ENCODE measurements around the gene PRND.
"Not testable (repeated sequence)": the region's sequence is repeated elsewhere in the genome, so short reads cannot be mapped to it uniquely, and the experiment has no call there.

Gene PRND

GRCh38 chr20:4722571-4722970, 862 bp downstream of the PRND start:
- DNase-seq, result no peak

GRCh38 chr20:4722993-4723392, 1.3 kb downstream of the PRND start:
- H3K27ac ChIP-seq, result no peak overlapping the region
- DNase-seq, result no peak
- in situ Hi-C loops (cut with HindIII; ENCODE audit: low pct_ligation_motif_present, low sequenced_read_pairs), result no loop called here
- H3K4me3 ChIP-seq (ENCODE audit: low read depth, low read length), result no peak overlapping the region
- H3K36me3 ChIP-seq (replicated peaks), result no peaks in the 10 kb centered on the region
- H3K27me3 ChIP-seq (replicated peaks), result no peaks in the 10 kb centered on the region
- no peak for TF ChIP-seq CTCF (IDR thresholded peaks at IDR 0.05; ENCODE audit: low read depth, low read length, missing control alignments)

More at GRCh38 chr20:4722571-4722970, 862 bp downstream of the PRND start:
- H3K36me3 ChIP-seq (replicated peaks), result no peaks in the 10 kb centered on the region
- in situ Hi-C loops (cut with HindIII; ENCODE audit: low pct_ligation_motif_present, low sequenced_read_pairs), result no loop called here
- H3K27ac ChIP-seq, result no peak overlapping the region
- H3K27me3 ChIP-seq (replicated peaks), result no peaks in the 10 kb centered on the region
- TF ChIP-seq CTCF (IDR thresholded peaks at IDR 0.05; ENCODE audit: low read depth, low read length, missing control alignments), result no peak
- H3K4me3 ChIP-seq (ENCODE audit: low read depth, low read length), result no peak overlapping the region

- H3K4me3 ChIP-seq (ENCODE audit: low read depth, low read length); DNase-seq; in situ Hi-C loops (cut with HindIII; ENCODE audit: low pct_ligation_motif_present, low sequenced_read_pairs); H3K36me3 ChIP-seq (replicated peaks); H3K27me3 ChIP-seq (replicated peaks); H3K27ac ChIP-seq: not testable (repeated sequence)
These were observed 1.8 kb downstream of the PRND start for GRCh38 chr20:4723553-4723952.

GRCh38 chr20:4724459-4725262, 3.0 kb downstream of the PRND start:
- Histone ChIP-seq H3K36me3 (replicated peaks) (no peaks in the 10 kb centered on the region), H3K27ac (no peak overlapping the region), H3K4me3 (ENCODE audit: low read depth, low read length) (no peak overlapping the region), H3K27me3 (replicated peaks) (no peaks in the 10 kb centered on the region)
- TF ChIP-seq CTCF (IDR thresholded peaks at IDR 0.05; ENCODE audit: low read depth, low read length, missing control alignments), result no peak
- no peak for DNase-seq
- in situ Hi-C loops (cut with HindIII; ENCODE audit: low pct_ligation_motif_present, low sequenced_read_pairs), result no loop called here

- H3K36me3 ChIP-seq (replicated peaks), result no peaks in the 10 kb centered on the region
- H3K27me3 ChIP-seq (replicated peaks), result no peaks in the 10 kb centered on the region
- no peak overlapping the region for H3K27ac ChIP-seq
- no peak overlapping the region for H3K4me3 ChIP-seq (ENCODE audit: low read depth, low read length)
- no peak for TF ChIP-seq CTCF (IDR thresholded peaks at IDR 0.05; ENCODE audit: low read depth, low read length, missing control alignments)
- in situ Hi-C loops (cut with HindIII; ENCODE audit: low pct_ligation_motif_present, low sequenced_read_pairs), result no loop called here
- no peak for DNase-seq
These were observed 3.5 kb downstream of the PRND start for GRCh38 chr20:4725263-4725550.

GRCh38 chr20:4726710-4727397, 5.1 kb downstream of the PRND start:
- no peaks in the 10 kb centered on the region for H3K36me3 ChIP-seq (replicated peaks)
- DNase-seq, result peak; percentile 19
- no peaks in the 10 kb centered on the region for H3K27me3 ChIP-seq (replicated peaks)
- H3K27ac ChIP-seq, result no peak overlapping the region
- in situ Hi-C loops (cut with HindIII; ENCODE audit: low pct_ligation_motif_present, low sequenced_read_pairs), result no loop called here
- H3K4me3 ChIP-seq (ENCODE audit: low read depth, low read length), result no peak overlapping the region
- TF ChIP-seq CTCF (IDR thresholded peaks at IDR 0.05; ENCODE audit: low read depth, low read length, missing control alignments), result no peak
